Spleen (tissue), 11 donors: ENCODE data around the gene PREB. TPM values are rescaled to one million over a fixed set of nuclear protein-coding genes. Genes with fewer than 3 reads are reported as not detected.

Experiments used
- DNase-seq: peaks from one replicate; pipeline ENCODE4 v3.0.0-alpha.2; 2020
- H3K27ac ChIP-seq, 8 donors: fragments of 200-600 bp; sonication (generic) in 7 of 8; 1 replicate in 4 of 8; 2 replicates in 4 of 8; pipeline versions ENCODE4 v1.5.0 to v1.8.0; 2016 to 2021; ENCODE audit warnings: inconsistent platforms in 4 of 8, mild to moderate bottlenecking in 4 of 8, moderate library complexity in 1 of 8
- H3K27me3 ChIP-seq, 7 donors: fragments of 200-600 bp; sonication (generic) in 6 of 7; replicated peaks in 1 of 7; 1 replicate in 4 of 7; 2 replicates in 3 of 7; pipeline versions ENCODE4 v1.5.0 to v1.8.0; 2016 to 2021; ENCODE audit warnings: inconsistent platforms in 3 of 7, mild to moderate bottlenecking in 1 of 7
- H3K36me3 ChIP-seq, 6 donors: fragments of 200-600 bp; sonication (generic) in 5 of 6; 1 replicate in 4 of 6; 2 replicates in 2 of 6; pipeline versions ENCODE4 v1.5.0 to v1.8.0; 2016 to 2021; ENCODE audit warnings: inconsistent platforms in 2 of 6
- H3K4me1 ChIP-seq, 6 donors: fragments of 200-600 bp; sonication (generic) in 5 of 6; 1 replicate in 3 of 6; 2 replicates in 3 of 6; pipeline versions ENCODE4 v1.5.0 to v1.8.0; 2016 to 2021; ENCODE audit warnings: inconsistent platforms in 3 of 6
- H3K4me3 ChIP-seq, 8 donors: fragments of 200-600 bp; sonication (generic) in 7 of 8; 1 replicate in 4 of 8; 2 replicates in 4 of 8; pipeline versions ENCODE4 v1.5.0 to v1.8.0; 2016 to 2021; ENCODE audit warnings: inconsistent platforms in 4 of 8, mild to moderate bottlenecking in 4 of 8, moderate library complexity in 2 of 8
- H3K9me3 ChIP-seq, 8 donors: fragments of 200-600 bp; sonication (generic) in 7 of 8; 1 replicate in 4 of 8; 2 replicates in 4 of 8; pipeline versions ENCODE4 v1.5.0 to v1.8.0; 2016 to 2021; ENCODE audit warnings: inconsistent platforms in 4 of 8
- CTCF ChIP-seq, 11 experiments: fragments of 200-600 bp in 7 of 11; fragments of 450-650 bp in 4 of 11; sonication (generic) in 4 of 11; IDR thresholded peaks in 8 of 11; conservative IDR thresholded peaks in 3 of 11; 1 replicate in 7 of 11; 2 replicates in 4 of 11; pipeline versions ENCODE4 v1.4.0 to v1.8.0; 2016 to 2021; ENCODE audit warnings: antibody characterized with exemption in 11 of 11, inconsistent platforms in 4 of 11, mild to moderate bottlenecking in 1 of 11
- POLR2A ChIP-seq, 3 donors: fragments of 450-650 bp; IDR thresholded peaks; one replicate each; pipeline ENCODE4 v1.5.1; 2017; ENCODE audit warnings: antibody characterized with exemption in 3 of 3, mild to moderate bottlenecking in 1 of 3
- POLR2AphosphoS5 ChIP-seq, 3 donors: sonication (generic); formaldehyde crosslinking; IDR thresholded peaks; one replicate each; pipeline ENCODE4 v1.5.1; 2017; ENCODE audit warnings: antibody characterized with exemption in 3 of 3
- WGBS, 5 donors: extraction: QIAGEN DNeasy Blood & Tissue Kit in 3 of 5; methylation state at CpG; one replicate each; pipeline versions ENCODE4 v1.1.5 to v1.1.7; 2013 to 2018; 5-methylcytosine and 5-hydroxymethylcytosine counted together
- intact Hi-C: fragments of 100-400 bp; cut with DNase I; formaldehyde crosslinking; loops from one replicate; pipeline ENCODE4 v1.15.0; 2023; ENCODE audit warnings: low total_unique reads
- polyA plus RNA-seq, 3 donors: library from polyadenylated mRNA; stranded (reverse); fragments of 200-250 nt; gene quantifications; one replicate each; pipeline ENCODE4 v1.2.1, GENCODE V29; 2013
- total RNA-seq, 7 donors: library from RNA; depleted of rRNA in 3 of 7; stranded (reverse); fragments of >200 nt in 3 of 7; fragmentation: NEBNext Ultra II Directional in 4 of 7; extraction: Animal tissue kit (Norgen Biotek cat#: 25700) in 4 of 7; gene quantifications; one replicate each; pipeline versions ENCODE4 v1.1.0 to v1.2.1, GENCODE V29; 2016 to 2021
- donor health status: healthy with polysubstance abuse.
- donor health status: DM: no; HTN: no; CAD: no; lungs with moderate emphysema.
- donor health status: DM: no; HTN: no; CAD: no.
- donor health status: Bipolar disorder and iron deficiency.
- donor health status: healthy.
- donor health status: DM: no; HTN: no; CAD: no.
- donor health status: DM: yes; HTN: yes; CAD: no.

The PREB gene
- total and polyA plus RNA-seq, 10 donors, result 42.8 to 75.0 (median 49.0) TPM

- TF ChIP-seq POLR2AphosphoS5 (IDR thresholded peaks at IDR 0.05), result no peak
- TF ChIP-seq POLR2A (IDR thresholded peaks at IDR 0.05), result no peak
- TF ChIP-seq CTCF (IDR thresholded peaks at IDR 0.05 in 8 of 11, conservative IDR thresholded peaks at IDR 0.05 in 3 of 11), result no peak
- no peak overlapping the region for H3K27ac ChIP-seq
- no peaks in the 10 kb centered on the region for H3K36me3 ChIP-seq
- no peak for DNase-seq
- H3K4me1 ChIP-seq, result no peaks in the 10 kb centered on the region
- H3K27me3 ChIP-seq, result peaks cover 0 to 21% (median 0%) of the 10 kb centered on the region in 7 donors
- WGBS, 5 donors, result 83 to 95% (median 90%) methylated on average over 3 of the region's 3 CpGs
- H3K4me3 ChIP-seq, result no peak overlapping the region
- intact Hi-C loops, result no loop called here
- no peaks in the 10 kb centered on the region for H3K9me3 ChIP-seq
These were observed 25.4 kb downstream of the PREB start for GRCh38 chr2:27109083-27109482.

GRCh38 chr2:27108221-27108620 is 26.2 kb downstream of the PREB start:
- H3K4me3 ChIP-seq, result no peak overlapping the region
- no peaks in the 10 kb centered on the region for H3K9me3 ChIP-seq
- WGBS, 5 donors, result 77 to 97% (median 95%) methylated on average over 2 of the region's 2 CpGs
- H3K27me3 ChIP-seq, result peaks cover 0 to 27% (median 0%) of the 10 kb centered on the region in 7 donors
- H3K27ac ChIP-seq, result no peak overlapping the region
- H3K36me3 ChIP-seq, result no peaks in the 10 kb centered on the region
- H3K4me1 ChIP-seq, result no peaks in the 10 kb centered on the region
- no peak for DNase-seq
- intact Hi-C loops, result no loop called here
- no peak for TF ChIP-seq POLR2AphosphoS5 (IDR thresholded peaks at IDR 0.05)
- no peak for TF ChIP-seq CTCF (IDR thresholded peaks at IDR 0.05 in 8 of 11, conservative IDR thresholded peaks at IDR 0.05 in 3 of 11)
- TF ChIP-seq POLR2A (IDR thresholded peaks at IDR 0.05), result no peak

- DNase-seq, result no peak
- no peaks in the 10 kb centered on the region for H3K9me3 ChIP-seq
- no peak overlapping the region for H3K27ac ChIP-seq
- intact Hi-C loops, result no loop called here
- no peaks in the 10 kb centered on the region for H3K36me3 ChIP-seq
- WGBS, 5 donors, result 69 to 83% (median 77%) methylated on average over 3 of the region's 3 CpGs
- no peaks in the 10 kb centered on the region for H3K4me1 ChIP-seq
- H3K4me3 ChIP-seq, result no peak overlapping the region
- H3K27me3 ChIP-seq, result peaks cover 0 to 27% (median 0%) of the 10 kb centered on the region in 7 donors
- TF ChIP-seq CTCF (IDR thresholded peaks at IDR 0.05 in 8 of 11, conservative IDR thresholded peaks at IDR 0.05 in 3 of 11), result no peak
These were observed 28.5 kb downstream of the PREB start for GRCh38 chr2:27105981-27106380.

- intact Hi-C loops, result no loop called here
- WGBS, 5 donors, result 72 to 100% (median 90%) methylated on average over 5 of the region's 5 CpGs
- DNase-seq, result no peak
These were observed 32.1 kb downstream of the PREB start for GRCh38 chr2:27102329-27102728.

GRCh38 chr2:27100036-27100435 is 34.4 kb downstream of the PREB start:
- intact Hi-C loops, result no loop called here
- H3K4me3 ChIP-seq, result no peak overlapping the region
- TF ChIP-seq CTCF (IDR thresholded peaks at IDR 0.05 in 8 of 11, conservative IDR thresholded peaks at IDR 0.05 in 3 of 11) (no peak), POLR2AphosphoS5 (IDR thresholded peaks at IDR 0.05) (no peak), POLR2A (IDR thresholded peaks at IDR 0.05) (no peak)
- no peak overlapping the region for H3K27ac ChIP-seq
- no peaks in the 10 kb centered on the region for H3K9me3 ChIP-seq
- WGBS, 5 donors, result 80 to 92% (median 91%) methylated on average over 8 to 10 of the region's 10 CpGs
- peaks cover 0 to 3% (median 0%) of the 10 kb centered on the region in 6 donors for H3K36me3 ChIP-seq
- peaks cover 0 to 10% (median 0%) of the 10 kb centered on the region in 7 donors for H3K27me3 ChIP-seq
- no peak for DNase-seq
- H3K4me1 ChIP-seq, result peaks cover 0 to 22% (median 14%) of the 10 kb centered on the region in 6 donors

More at GRCh38 chr2:27102329-27102728, 32.1 kb downstream of the PREB start:
- TF ChIP-seq POLR2A (IDR thresholded peaks at IDR 0.05), result no peak
- Histone ChIP-seq H3K27ac (no peak overlapping the region), H3K4me1 (peaks cover 0 to 6% (median 0%) of the 10 kb centered on the region in 6 donors), H3K27me3 (peaks cover 0 to 26% (median 0%) of the 10 kb centered on the region in 7 donors), H3K4me3 (no peak overlapping the region), H3K36me3 (peaks cover 0 to 3% (median 0%) of the 10 kb centered on the region in 6 donors), H3K9me3 (no peaks in the 10 kb centered on the region)
